K562 (cell line): ENCODE measurements around the gene MAD1L1. TPM values are rescaled to one million over a fixed set of nuclear protein-coding genes. Genes with fewer than 3 reads are reported as not detected.

Source experiments
- ATAC-seq: fragments of 200-7000 bp; cut with Tn5 transposase; 3 replicates; pipeline ENCODE4 v1.9.1; 2020; ENCODE audit warnings: moderate library complexity
- BruUV-seq: library from RNA; stranded (reverse); fragments of 400-500 nt; replicated peaks from 2 replicates; lab custom pipeline; 2021; lab: Mats Ljungman, UMichigan
- CTCF ChIA-PET: fragments of 300-600 bp; formaldehyde crosslinking; extraction: SDS; loops from one replicate; lab custom pipeline; 2021; ENCODE audit warnings: low intra/inter-chr PET ratio; lab: Yijun Ruan, JAX
- POLR2A ChIA-PET: fragments of 300-600, 350-650 bp; sonication (Branson Sonifier 250); formaldehyde crosslinking; extraction: SDS; loops from one replicate; lab custom pipeline; 2021; ENCODE audit warnings: antibody characterized with exemption, inconsistent platforms; lab: Yijun Ruan, JAX
- DNase-seq, 4 experiments: peaks; one replicate each; pipeline versions ENCODE4 v3.0.0 to v3.0.0-alpha.2; 2011 to 2018; ENCODE audit warnings: low spot score in 3 of 4, mixed read lengths in 3 of 4; ENCODE audit errors: extremely low read depth in 1 of 4
- FAIRE-seq: peaks from 2 replicates; lab custom pipeline; 2011; peaks lifted over from hg19 to GRCh38; lab: Jason Lieb, UNC
- H2AFZ ChIP-seq: 2 replicates; pipeline ENCODE4 v1.6.0; 2011; ENCODE audit warnings: low read depth, low read length, control low read depth, inconsistent platforms
- H3K27ac ChIP-seq: fragments of 200-600 bp; 3 replicates; pipeline ENCODE4 v1.8.0; 2011; ENCODE audit warnings: low read depth, mild to moderate bottlenecking, control low read depth, inconsistent platforms, low read length, moderate library complexity, mixed read lengths; ENCODE audit errors: extremely low read depth
- H3K27me3 ChIP-seq, 2 experiments: fragments of 300-600 bp in 1 of 2; 2 replicates in 1 of 2; 3 replicates in 1 of 2; pipeline versions ENCODE4 v1.6.0 to v1.8.0; 2011; ENCODE audit warnings: inconsistent platforms in 2 of 2, low read length in 2 of 2, mild to moderate bottlenecking in 1 of 2, mixed read lengths in 1 of 2, moderate library complexity in 1 of 2; ENCODE audit not compliant: control insufficient read depth in 2 of 2, insufficient read depth in 2 of 2
- H3K36me3 ChIP-seq: fragments of 300-600 bp; 3 replicates; pipeline ENCODE4 v1.8.0; 2011; ENCODE audit warnings: mild to moderate bottlenecking, low read length, inconsistent platforms; ENCODE audit not compliant: control insufficient read depth, insufficient read depth
- H3K4me1 ChIP-seq, 2 experiments: fragments of 200-600 bp in 1 of 2; replicated peaks in 1 of 2; 2 replicates in 1 of 2; 3 replicates in 1 of 2; pipeline versions ENCODE4 v1.5.1 to v1.8.0; 2011; ENCODE audit warnings: inconsistent platforms in 2 of 2, low read length in 2 of 2, mild to moderate bottlenecking in 1 of 2, mixed read lengths in 1 of 2, moderate library complexity in 1 of 2; ENCODE audit not compliant: control insufficient read depth in 2 of 2, insufficient read depth in 2 of 2
- H3K4me2 ChIP-seq: 2 replicates; pipeline ENCODE4 v1.6.1; 2011; ENCODE audit warnings: low read length, control low read depth, inconsistent platforms, mixed read lengths; ENCODE audit not compliant: insufficient read depth
- H3K4me3 ChIP-seq: fragments of 200-600 bp; sonication (generic), shearing (Covaris generic); 2 replicates; pipeline ENCODE4 v1.5.1; 2016; ENCODE audit warnings: control low read depth, inconsistent platforms
- H3K79me2 ChIP-seq: fragments of 200-600 bp; 3 replicates; pipeline ENCODE4 v1.8.0; 2011; ENCODE audit warnings: low read length, inconsistent platforms; ENCODE audit not compliant: control insufficient read depth, insufficient read depth
- H3K9ac ChIP-seq, 2 experiments: 2 replicates each; pipeline versions ENCODE4 v1.6.0 to v1.6.1; 2011; ENCODE audit warnings: low read depth in 2 of 2, low read length in 2 of 2, control low read depth in 1 of 2, inconsistent platforms in 1 of 2, mild to moderate bottlenecking in 1 of 2, mixed read lengths in 1 of 2; ENCODE audit not compliant: insufficient read depth in 1 of 2
- H3K9me1 ChIP-seq: one replicate; pipeline ENCODE4 v1.6.0; 2011; ENCODE audit warnings: inconsistent platforms, mild to moderate bottlenecking, low read length, moderate library complexity; ENCODE audit not compliant: control insufficient read depth, insufficient read depth
- H3K9me3 ChIP-seq: replicated peaks from 2 replicates; pipeline ENCODE4 v1.5.1; 2011; ENCODE audit warnings: low read depth, low read length, inconsistent platforms; ENCODE audit not compliant: control insufficient read depth, insufficient read depth
- H4K20me1 ChIP-seq: replicated peaks from 2 replicates; pipeline ENCODE4 v1.6.1; 2011; ENCODE audit warnings: low read length, inconsistent platforms, mixed read lengths; ENCODE audit not compliant: control insufficient read depth, insufficient read depth
- ATF1 ChIP-seq, 2 experiments: fragments of 450-650 bp in 1 of 2; IDR thresholded peaks; 2 replicates each; pipeline ENCODE4 v1.6.1; 2016; ENCODE audit warnings: missing compliant biosample characterization in 1 of 2, missing genetic modification characterization in 1 of 2
- CTBP1 ChIP-seq: fragments of 450-650 bp; IDR thresholded peaks from 2 replicates; pipeline ENCODE4 v1.6.1; 2016; ENCODE audit warnings: borderline replicate concordance
- HDAC6 ChIP-seq: IDR thresholded peaks from 2 replicates; pipeline ENCODE4 v1.6.1; 2012; ENCODE audit warnings: low read depth, mild to moderate bottlenecking, control low read depth, inconsistent platforms, low read length, moderate library complexity
- KLF1 ChIP-seq: fragments of 450-650 bp; IDR thresholded peaks from 2 replicates; pipeline ENCODE4 v1.6.1; 2016; ENCODE audit warnings: missing genetic modification characterization, missing compliant biosample characterization
- LEF1 ChIP-seq: fragments of 450-650 bp; IDR thresholded peaks from 2 replicates; pipeline ENCODE4 v1.6.1; 2016; ENCODE audit warnings: mild to moderate bottlenecking
- MBD1 ChIP-seq: fragments of 250-450 bp; sonication (Bioruptor Pico); IDR thresholded peaks from 2 replicates; pipeline ENCODE4 v1.8.0; 2022; ENCODE audit warnings: inconsistent platforms
- MYBL2 ChIP-seq, 2 experiments: fragments of 450-650 bp in 1 of 2; sonication (generic) in 1 of 2; formaldehyde crosslinking in 1 of 2; IDR thresholded peaks; 2 replicates each; pipeline versions ENCODE4 v1.6.1 to v1.8.1; 2017 to 2022; ENCODE audit warnings: borderline replicate concordance in 1 of 2, inconsistent platforms in 1 of 2, low read depth in 1 of 2, mild to moderate bottlenecking in 1 of 2, missing genetic modification reagents in 1 of 2, moderate library complexity in 1 of 2
- NCOA4 ChIP-seq: fragments of 450-650 bp; IDR thresholded peaks from 2 replicates; pipeline ENCODE4 v1.6.1; 2018; ENCODE audit warnings: mild to moderate bottlenecking; ENCODE audit not compliant: partially characterized antibody
- PRMT5 ChIP-seq: sonication (generic); formaldehyde crosslinking; IDR thresholded peaks from 2 replicates; pipeline ENCODE4 v1.5.0; 2020; ENCODE audit warnings: missing genetic modification reagents
- ZFP1 ChIP-seq: fragments of 450-650 bp; formaldehyde crosslinking; IDR thresholded peaks from 2 replicates; pipeline ENCODE4 v1.4.0; 2020; ENCODE audit warnings: mild to moderate bottlenecking, mixed read lengths
- ZNF384 ChIP-seq: IDR thresholded peaks from 2 replicates; pipeline ENCODE4 v1.6.1; 2012; ENCODE audit warnings: low read depth, low read length, improper control_type of control experiment
- ZNF511 ChIP-seq: sonication (generic); formaldehyde crosslinking; IDR thresholded peaks from 2 replicates; pipeline ENCODE4 v1.8.0; 2022; ENCODE audit warnings: mild to moderate bottlenecking, missing genetic modification reagents
- ZNF75A ChIP-seq: fragments of 450-650 bp; formaldehyde crosslinking; IDR thresholded peaks from 2 replicates; pipeline ENCODE4 v1.4.0; 2020; ENCODE audit warnings: mild to moderate bottlenecking
- WGBS: fragments of 100-300 bp; shearing (Covaris generic); methylation state at CpG from one replicate; pipeline ENCODE4 v1.1.6; 2016; ENCODE audit warnings: low coverage, mixed read lengths; ENCODE audit not compliant: insufficient coverage; ENCODE audit errors: missing lambda C conversion rate; 5-methylcytosine and 5-hydroxymethylcytosine counted together
- in situ Hi-C: fragments of 300-500 bp; cut with MboI; formaldehyde crosslinking; loops from 4 replicates; pipeline ENCODE4 v1.15.0; 2018; ENCODE audit warnings: inconsistent platforms, mixed read lengths
- intact Hi-C: fragments of 100-400 bp; cut with micrococcal nuclease; formaldehyde crosslinking; loops from 2 replicates; pipeline ENCODE4 v1.14.2; 2022
- polyA plus RNA-seq, 8 experiments: library from polyadenylated mRNA; depleted of rRNA in 4 of 8; stranded (reverse) in 5 of 8; unstranded in 3 of 8; fragments of >200 nt; fragmentation: Nextera tagmentation in 2 of 8; fragmentation: Illumina TruSeq in 1 of 8; extraction: Ambion mirVana in 2 of 8; extraction: Trizol in 1 of 8; gene quantifications; 2 replicates each; pipeline versions ENCODE4 v1.2.1 to v1.2.3, GENCODE V29; 2011 to 2014; ENCODE audit warnings: inconsistent platforms in 1 of 8, missing spikeins in 1 of 8
- total RNA-seq, 7 experiments: library from RNA; depleted of rRNA in 6 of 7; stranded (reverse); fragments of >200 nt in 6 of 7; fragmentation: Illumina TruSeq in 2 of 7; extraction: Trizol in 2 of 7; gene quantifications; 2 replicates each; pipeline versions ENCODE4 v1.2.1 to v1.2.3, GENCODE V29; 2011 to 2021; ENCODE audit warnings: low replicate concordance in 1 of 7
- TF ChIP-seq, protein P1 (sequence below): fragments of 450-650 bp; IDR thresholded peaks from 2 replicates; pipeline ENCODE4 v1.7.0; 2016; ENCODE audit warnings: borderline replicate concordance
- TF ChIP-seq, protein P2 (sequence below): fragments of 150-350 bp; conservative IDR thresholded peaks from 2 replicates; pipeline ENCODE4 v1.6.1; 2014; ENCODE audit warnings: low read length

MAD1L1 gene
- total and polyA plus RNA-seq, 9 of the 15 experiments (the other 6 are each of a cell fraction or from before 2014, with no cell fraction given) = 1.7 to 89.7 (median 18.0) TPM

- TF ChIP-seq, protein P1, sequence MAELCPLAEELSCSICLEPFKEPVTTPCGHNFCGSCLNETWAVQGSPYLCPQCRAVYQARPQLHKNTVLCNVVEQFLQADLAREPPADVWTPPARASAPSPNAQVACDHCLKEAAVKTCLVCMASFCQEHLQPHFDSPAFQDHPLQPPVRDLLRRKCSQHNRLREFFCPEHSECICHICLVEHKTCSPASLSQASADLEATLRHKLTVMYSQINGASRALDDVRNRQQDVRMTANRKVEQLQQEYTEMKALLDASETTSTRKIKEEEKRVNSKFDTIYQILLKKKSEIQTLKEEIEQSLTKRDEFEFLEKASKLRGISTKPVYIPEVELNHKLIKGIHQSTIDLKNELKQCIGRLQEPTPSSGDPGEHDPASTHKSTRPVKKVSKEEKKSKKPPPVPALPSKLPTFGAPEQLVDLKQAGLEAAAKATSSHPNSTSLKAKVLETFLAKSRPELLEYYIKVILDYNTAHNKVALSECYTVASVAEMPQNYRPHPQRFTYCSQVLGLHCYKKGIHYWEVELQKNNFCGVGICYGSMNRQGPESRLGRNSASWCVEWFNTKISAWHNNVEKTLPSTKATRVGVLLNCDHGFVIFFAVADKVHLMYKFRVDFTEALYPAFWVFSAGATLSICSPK = no peak
- TF ChIP-seq MYBL2 (IDR thresholded peaks at IDR 0.05; ENCODE audit: low read depth) (no peak), MYBL2 (CRISPR knock-in tag; IDR thresholded peaks at IDR 0.05; ENCODE audit: borderline replicate concordance) (no peak), PRMT5 (CRISPR knock-in tag) (no peak), KLF1 (tag) (no peak), ZNF384 (no peak), ATF1 (CRISPR knock-in tag; IDR thresholded peaks at IDR 0.05) (no peak), ATF1 (tag; IDR thresholded peaks at IDR 0.05) (no peak)
Measured at GRCh38 chr7:1909476-1909875, 323.3 kb downstream of the MAD1L1 start (continued).

- BruUV-seq = no TSS peak
- H3K27ac ChIP-seq = no peak overlapping the region
- H3K27me3 ChIP-seq = no peaks in the 10 kb centered on the region
- DNase-seq (no peak), ATAC-seq (no peak), FAIRE-seq (no peak)
- H3K9ac ChIP-seq = no peak overlapping the region
- ChIA-PET POLR2A (no interaction called here), CTCF (no interaction called here)
- H2AFZ ChIP-seq = no peak overlapping the region
- H3K9me3 ChIP-seq = no peaks in the 10 kb centered on the region
- no peak overlapping the region for H3K4me2 ChIP-seq
- no peaks in the 10 kb centered on the region for H3K79me2 ChIP-seq
- H4K20me1 ChIP-seq = no peaks in the 10 kb centered on the region
- no peaks in the 10 kb centered on the region for H3K36me3 ChIP-seq
- no peaks in the 10 kb centered on the region for H3K9me1 ChIP-seq
- no peak overlapping the region for H3K4me3 ChIP-seq
- in situ Hi-C loops (no loop called here), intact Hi-C loops (no loop called here)
- 83% methylated on average over 22 of the region's 24 CpGs for WGBS
- H3K4me1 ChIP-seq = peaks cover 0 to 52% of the 10 kb centered on the region in 2 experiments; a peak in 2 of 5 replicates
- TF ChIP-seq ZNF511 (no peak), ZNF75A (CRISPR knock-in tag) (no peak), HDAC6 (no peak), NCOA4 (no peak), ZFP1 (no peak), CTBP1 (no peak), LEF1 (no peak), MBD1 (CRISPR knock-in tag) (no peak)
- TF ChIP-seq, protein P2, sequence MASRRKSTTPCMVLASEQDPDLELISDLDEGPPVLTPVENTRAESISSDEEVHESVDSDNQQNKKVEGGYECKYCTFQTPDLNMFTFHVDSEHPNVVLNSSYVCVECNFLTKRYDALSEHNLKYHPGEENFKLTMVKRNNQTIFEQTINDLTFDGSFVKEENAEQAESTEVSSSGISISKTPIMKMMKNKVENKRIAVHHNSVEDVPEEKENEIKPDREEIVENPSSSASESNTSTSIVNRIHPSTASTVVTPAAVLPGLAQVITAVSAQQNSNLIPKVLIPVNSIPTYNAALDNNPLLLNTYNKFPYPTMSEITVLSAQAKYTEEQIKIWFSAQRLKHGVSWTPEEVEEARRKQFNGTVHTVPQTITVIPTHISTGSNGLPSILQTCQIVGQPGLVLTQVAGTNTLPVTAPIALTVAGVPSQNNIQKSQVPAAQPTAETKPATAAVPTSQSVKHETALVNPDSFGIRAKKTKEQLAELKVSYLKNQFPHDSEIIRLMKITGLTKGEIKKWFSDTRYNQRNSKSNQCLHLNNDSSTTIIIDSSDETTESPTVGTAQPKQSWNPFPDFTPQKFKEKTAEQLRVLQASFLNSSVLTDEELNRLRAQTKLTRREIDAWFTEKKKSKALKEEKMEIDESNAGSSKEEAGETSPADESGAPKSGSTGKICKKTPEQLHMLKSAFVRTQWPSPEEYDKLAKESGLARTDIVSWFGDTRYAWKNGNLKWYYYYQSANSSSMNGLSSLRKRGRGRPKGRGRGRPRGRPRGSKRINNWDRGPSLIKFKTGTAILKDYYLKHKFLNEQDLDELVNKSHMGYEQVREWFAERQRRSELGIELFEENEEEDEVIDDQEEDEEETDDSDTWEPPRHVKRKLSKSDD = no peak
Measured at GRCh38 chr7:1908823-1909420, 323.8 kb downstream of the MAD1L1 start.
